Measurements from ENCODE around the gene SEPSECS.

The SEPSECS gene

GRCh38 chr4:25108556-25108955 lies 51.7 kb downstream of the SEPSECS start:
- no peak overlapping the region for H3K27ac ChIP-seq
- no peak for TF ChIP-seq CTCF (conservative IDR thresholded peaks at IDR 0.05)
- no peak for TF ChIP-seq ZFX (IDR thresholded peaks at IDR 0.05)

- TF ChIP-seq ZFX (IDR thresholded peaks at IDR 0.05) (no peak), CTCF (conservative IDR thresholded peaks at IDR 0.05) (no peak)
- H3K27ac ChIP-seq = no peak overlapping the region
These were observed 52.3 kb downstream of the SEPSECS start for GRCh38 chr4:25107827-25108516.

- no peak overlapping the region for H3K27ac ChIP-seq
These were observed 53.7 kb downstream of the SEPSECS start for GRCh38 chr4:25106363-25107151.

GRCh38 chr4:25104591-25104990 lies 55.7 kb downstream of the SEPSECS start:
- no peak overlapping the region for H3K27ac ChIP-seq
- TF ChIP-seq ZFX (IDR thresholded peaks at IDR 0.05) (no peak), CTCF (conservative IDR thresholded peaks at IDR 0.05) (no peak)

More at GRCh38 chr4:25106363-25107151, 53.7 kb downstream of the SEPSECS start:
- TF ChIP-seq CTCF (conservative IDR thresholded peaks at IDR 0.05) = no peak
- no peak for TF ChIP-seq ZFX (IDR thresholded peaks at IDR 0.05)

- TF ChIP-seq ZFX (IDR thresholded peaks at IDR 0.05) = no peak
- no peak for TF ChIP-seq CTCF (conservative IDR thresholded peaks at IDR 0.05)
- H3K27ac ChIP-seq = no peak overlapping the region
These were observed 56.8 kb downstream of the SEPSECS start for GRCh38 chr4:25103418-25103817.

- no peak overlapping the region for H3K27ac ChIP-seq
- no peak for TF ChIP-seq ZFX (IDR thresholded peaks at IDR 0.05)
- TF ChIP-seq CTCF (conservative IDR thresholded peaks at IDR 0.05) = no peak
These were observed 58.4 kb downstream of the SEPSECS start for GRCh38 chr4:25101836-25102235.

GRCh38 chr4:25100710-25101109 lies 59.5 kb downstream of the SEPSECS start:
- TF ChIP-seq CTCF (conservative IDR thresholded peaks at IDR 0.05) (no peak), ZFX (IDR thresholded peaks at IDR 0.05) (no peak)
- no peak overlapping the region for H3K27ac ChIP-seq
